Fibroblast of lung (primary cell): Measurements from ENCODE around the gene TDRD9.

ENCODE experiments used
- CTCF ChIP-seq, 2 donors: IDR thresholded peaks in 1 of 2; conservative IDR thresholded peaks in 1 of 2; 1 replicate in 1 of 2; 2 replicates in 1 of 2; pipeline ENCODE4 v1.5.1; 2011 to 2012; ENCODE audit warnings: low read length in 2 of 2, control low read depth in 1 of 2, inconsistent platforms in 1 of 2, low read depth in 1 of 2, mild to moderate bottlenecking in 1 of 2
- EZH2 ChIP-seq: IDR thresholded peaks from 2 replicates; pipeline ENCODE4 v1.5.1; 2012; ENCODE audit warnings: low read length, control low read depth, mild to moderate bottlenecking; ENCODE audit errors: missing control alignments

- TF ChIP-seq CTCF (conservative IDR thresholded peaks at IDR 0.05 in 1 of 2, IDR thresholded peaks at IDR 0.05 in 1 of 2; ENCODE audit: low read depth in 1 of 2, low read length in 2 of 2), result no peak
- no peak for TF ChIP-seq EZH2
These were observed 171.1 kb downstream of the TDRD9 start for GRCh38 chr14:104099096-104100041.
